HL-60 (cell line): ENCODE measurements around the gene CACNG3.

ENCODE experiments used
- GABPA ChIP-seq: IDR thresholded peaks from 2 replicates; pipeline ENCODE4 v1.6.1; 2012; ENCODE audit warnings: low read depth
- POLR2AphosphoS5 ChIP-seq: IDR thresholded peaks from 2 replicates; pipeline ENCODE4 v1.6.1; 2012; ENCODE audit warnings: low read depth
- TF ChIP-seq, protein P1 (sequence below): IDR thresholded peaks from one replicate; pipeline ENCODE4 v1.5.1; 2011; ENCODE audit warnings: low read length, control low read depth, inconsistent platforms; ENCODE audit not compliant: insufficient read depth
- TF ChIP-seq, protein P2 (sequence below): IDR thresholded peaks from 2 replicates; pipeline ENCODE4 v1.6.1; 2012; ENCODE audit warnings: low read depth; ENCODE audit not compliant: insufficient replicate concordance

DNA sequence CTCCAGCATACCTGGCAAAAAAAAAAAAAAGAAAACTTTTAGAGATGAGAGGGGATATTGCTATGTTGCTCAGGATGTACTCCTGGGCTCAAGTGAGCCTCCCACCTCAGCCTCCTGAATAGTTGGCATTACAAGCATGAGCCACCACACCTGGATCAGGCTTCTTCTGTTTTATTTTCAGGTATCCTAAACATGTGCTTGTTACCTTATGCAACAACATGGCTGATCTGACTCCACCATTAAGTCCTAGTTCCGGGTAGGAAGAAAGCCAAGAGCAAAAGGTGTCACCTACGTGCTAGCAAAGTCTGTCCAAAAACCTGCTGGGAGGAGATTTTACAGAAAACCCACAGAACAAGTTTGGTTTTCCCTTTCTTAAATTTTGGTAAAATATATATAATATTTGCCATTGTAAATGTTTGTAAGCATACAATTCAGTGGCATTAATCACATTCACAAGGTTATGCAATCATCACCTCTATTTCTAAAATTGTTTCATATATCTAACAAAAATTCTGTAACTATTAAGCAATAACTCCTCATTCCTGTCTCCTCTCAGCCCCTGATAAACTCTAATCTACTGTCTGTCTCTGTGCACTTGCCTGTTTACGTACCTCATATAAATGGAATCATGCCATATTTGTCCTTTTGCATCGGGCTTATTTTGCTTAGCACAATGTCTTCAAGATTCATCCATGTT, 9.1 kb upstream of the CACNG3 start:
- TF ChIP-seq, protein P1, sequence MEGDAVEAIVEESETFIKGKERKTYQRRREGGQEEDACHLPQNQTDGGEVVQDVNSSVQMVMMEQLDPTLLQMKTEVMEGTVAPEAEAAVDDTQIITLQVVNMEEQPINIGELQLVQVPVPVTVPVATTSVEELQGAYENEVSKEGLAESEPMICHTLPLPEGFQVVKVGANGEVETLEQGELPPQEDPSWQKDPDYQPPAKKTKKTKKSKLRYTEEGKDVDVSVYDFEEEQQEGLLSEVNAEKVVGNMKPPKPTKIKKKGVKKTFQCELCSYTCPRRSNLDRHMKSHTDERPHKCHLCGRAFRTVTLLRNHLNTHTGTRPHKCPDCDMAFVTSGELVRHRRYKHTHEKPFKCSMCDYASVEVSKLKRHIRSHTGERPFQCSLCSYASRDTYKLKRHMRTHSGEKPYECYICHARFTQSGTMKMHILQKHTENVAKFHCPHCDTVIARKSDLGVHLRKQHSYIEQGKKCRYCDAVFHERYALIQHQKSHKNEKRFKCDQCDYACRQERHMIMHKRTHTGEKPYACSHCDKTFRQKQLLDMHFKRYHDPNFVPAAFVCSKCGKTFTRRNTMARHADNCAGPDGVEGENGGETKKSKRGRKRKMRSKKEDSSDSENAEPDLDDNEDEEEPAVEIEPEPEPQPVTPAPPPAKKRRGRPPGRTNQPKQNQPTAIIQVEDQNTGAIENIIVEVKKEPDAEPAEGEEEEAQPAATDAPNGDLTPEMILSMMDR, result no peak
- TF ChIP-seq, protein P2, sequence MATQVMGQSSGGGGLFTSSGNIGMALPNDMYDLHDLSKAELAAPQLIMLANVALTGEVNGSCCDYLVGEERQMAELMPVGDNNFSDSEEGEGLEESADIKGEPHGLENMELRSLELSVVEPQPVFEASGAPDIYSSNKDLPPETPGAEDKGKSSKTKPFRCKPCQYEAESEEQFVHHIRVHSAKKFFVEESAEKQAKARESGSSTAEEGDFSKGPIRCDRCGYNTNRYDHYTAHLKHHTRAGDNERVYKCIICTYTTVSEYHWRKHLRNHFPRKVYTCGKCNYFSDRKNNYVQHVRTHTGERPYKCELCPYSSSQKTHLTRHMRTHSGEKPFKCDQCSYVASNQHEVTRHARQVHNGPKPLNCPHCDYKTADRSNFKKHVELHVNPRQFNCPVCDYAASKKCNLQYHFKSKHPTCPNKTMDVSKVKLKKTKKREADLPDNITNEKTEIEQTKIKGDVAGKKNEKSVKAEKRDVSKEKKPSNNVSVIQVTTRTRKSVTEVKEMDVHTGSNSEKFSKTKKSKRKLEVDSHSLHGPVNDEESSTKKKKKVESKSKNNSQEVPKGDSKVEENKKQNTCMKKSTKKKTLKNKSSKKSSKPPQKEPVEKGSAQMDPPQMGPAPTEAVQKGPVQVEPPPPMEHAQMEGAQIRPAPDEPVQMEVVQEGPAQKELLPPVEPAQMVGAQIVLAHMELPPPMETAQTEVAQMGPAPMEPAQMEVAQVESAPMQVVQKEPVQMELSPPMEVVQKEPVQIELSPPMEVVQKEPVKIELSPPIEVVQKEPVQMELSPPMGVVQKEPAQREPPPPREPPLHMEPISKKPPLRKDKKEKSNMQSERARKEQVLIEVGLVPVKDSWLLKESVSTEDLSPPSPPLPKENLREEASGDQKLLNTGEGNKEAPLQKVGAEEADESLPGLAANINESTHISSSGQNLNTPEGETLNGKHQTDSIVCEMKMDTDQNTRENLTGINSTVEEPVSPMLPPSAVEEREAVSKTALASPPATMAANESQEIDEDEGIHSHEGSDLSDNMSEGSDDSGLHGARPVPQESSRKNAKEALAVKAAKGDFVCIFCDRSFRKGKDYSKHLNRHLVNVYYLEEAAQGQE, result no peak
- TF ChIP-seq GABPA, result no peak
- no peak for TF ChIP-seq POLR2AphosphoS5
